ENCODE results near the gene MNDA.

DNA sequence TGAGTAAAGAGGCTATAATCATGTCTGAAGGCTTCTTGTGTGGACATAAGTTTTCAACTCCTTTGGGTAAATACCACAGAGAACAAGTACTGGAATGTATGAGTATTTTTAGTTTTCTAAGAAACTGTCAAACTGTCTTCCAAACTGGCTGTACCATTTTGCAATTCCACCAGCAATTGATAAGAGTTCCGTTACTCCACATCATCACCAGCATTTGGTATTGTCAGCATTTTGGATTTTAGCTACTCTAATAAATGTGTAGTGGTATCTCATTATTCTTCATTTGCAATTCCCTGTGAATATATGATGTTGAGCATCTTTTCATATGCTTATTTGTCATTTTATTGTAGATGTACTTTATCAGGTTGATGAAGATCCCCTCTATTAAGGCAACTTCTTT is 9.4 kb upstream of the MNDA start:
- no peak for TF ChIP-seq EP300 (IDR thresholded peaks at IDR 0.05)
- TF ChIP-seq, protein P1, sequence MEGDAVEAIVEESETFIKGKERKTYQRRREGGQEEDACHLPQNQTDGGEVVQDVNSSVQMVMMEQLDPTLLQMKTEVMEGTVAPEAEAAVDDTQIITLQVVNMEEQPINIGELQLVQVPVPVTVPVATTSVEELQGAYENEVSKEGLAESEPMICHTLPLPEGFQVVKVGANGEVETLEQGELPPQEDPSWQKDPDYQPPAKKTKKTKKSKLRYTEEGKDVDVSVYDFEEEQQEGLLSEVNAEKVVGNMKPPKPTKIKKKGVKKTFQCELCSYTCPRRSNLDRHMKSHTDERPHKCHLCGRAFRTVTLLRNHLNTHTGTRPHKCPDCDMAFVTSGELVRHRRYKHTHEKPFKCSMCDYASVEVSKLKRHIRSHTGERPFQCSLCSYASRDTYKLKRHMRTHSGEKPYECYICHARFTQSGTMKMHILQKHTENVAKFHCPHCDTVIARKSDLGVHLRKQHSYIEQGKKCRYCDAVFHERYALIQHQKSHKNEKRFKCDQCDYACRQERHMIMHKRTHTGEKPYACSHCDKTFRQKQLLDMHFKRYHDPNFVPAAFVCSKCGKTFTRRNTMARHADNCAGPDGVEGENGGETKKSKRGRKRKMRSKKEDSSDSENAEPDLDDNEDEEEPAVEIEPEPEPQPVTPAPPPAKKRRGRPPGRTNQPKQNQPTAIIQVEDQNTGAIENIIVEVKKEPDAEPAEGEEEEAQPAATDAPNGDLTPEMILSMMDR (IDR thresholded peaks at IDR 0.05), result no peak

Measured in suprapubic skin (tissue), 3 donors.